RWPE2 (cell line): Measurements from ENCODE around the gene MIGA1.
A peak's percentile ranks its signal among the peaks of the same experiment; 100 is the strongest.

Source experiments
- ATAC-seq: fragments of 200-7000 bp; cut with Tn5 transposase; 3 replicates; pipeline ENCODE4 v1.9.1; 2021; ENCODE audit warnings: low read depth
- DNase-seq: peaks from one replicate; pipeline ENCODE4 v3.0.0-alpha.2; 2020; ENCODE audit warnings: low spot score
- H3K27ac ChIP-seq: fragments of 450-650 bp; 2 replicates; pipeline ENCODE4 v1.5.1; 2017; ENCODE audit warnings: mild to moderate bottlenecking; ENCODE audit not compliant: poor library complexity, severe bottlenecking
- H3K27me3 ChIP-seq: fragments of 250-450 bp; sonication (Bioruptor Pico); 2 replicates; pipeline ENCODE4 v1.5.1; 2021; ENCODE audit warnings: mild to moderate bottlenecking, moderate library complexity; ENCODE audit not compliant: insufficient read depth, poor library complexity, severe bottlenecking
- H3K36me3 ChIP-seq: fragments of 250-450 bp; sonication (Bioruptor Pico); 2 replicates; pipeline ENCODE4 v1.5.1; 2020; ENCODE audit warnings: low read depth, mild to moderate bottlenecking, moderate library complexity
- H3K4me1 ChIP-seq: fragments of 250-450 bp; sonication (Bioruptor Pico); 2 replicates; pipeline ENCODE4 v1.5.1; 2021; ENCODE audit warnings: mild to moderate bottlenecking, moderate library complexity; ENCODE audit not compliant: insufficient read depth, poor library complexity, severe bottlenecking
- H3K4me3 ChIP-seq: fragments of 250-450 bp; sonication (Bioruptor Pico); 2 replicates; pipeline ENCODE4 v1.5.1; 2021; ENCODE audit warnings: mild to moderate bottlenecking, moderate library complexity; ENCODE audit not compliant: severe bottlenecking
- H3K9me3 ChIP-seq: fragments of 250-450 bp; sonication (Bioruptor Pico); 2 replicates; pipeline ENCODE4 v1.5.1; 2021; ENCODE audit warnings: mild to moderate bottlenecking, moderate library complexity; ENCODE audit not compliant: severe bottlenecking
- TF ChIP-seq, protein P1 (sequence below): fragments of 450-650 bp; IDR thresholded peaks from one replicate; pipeline ENCODE4 v1.5.1; 2017; ENCODE audit warnings: mild to moderate bottlenecking, moderate library complexity; ENCODE audit not compliant: poor library complexity, severe bottlenecking

MIGA1 gene, protein sequence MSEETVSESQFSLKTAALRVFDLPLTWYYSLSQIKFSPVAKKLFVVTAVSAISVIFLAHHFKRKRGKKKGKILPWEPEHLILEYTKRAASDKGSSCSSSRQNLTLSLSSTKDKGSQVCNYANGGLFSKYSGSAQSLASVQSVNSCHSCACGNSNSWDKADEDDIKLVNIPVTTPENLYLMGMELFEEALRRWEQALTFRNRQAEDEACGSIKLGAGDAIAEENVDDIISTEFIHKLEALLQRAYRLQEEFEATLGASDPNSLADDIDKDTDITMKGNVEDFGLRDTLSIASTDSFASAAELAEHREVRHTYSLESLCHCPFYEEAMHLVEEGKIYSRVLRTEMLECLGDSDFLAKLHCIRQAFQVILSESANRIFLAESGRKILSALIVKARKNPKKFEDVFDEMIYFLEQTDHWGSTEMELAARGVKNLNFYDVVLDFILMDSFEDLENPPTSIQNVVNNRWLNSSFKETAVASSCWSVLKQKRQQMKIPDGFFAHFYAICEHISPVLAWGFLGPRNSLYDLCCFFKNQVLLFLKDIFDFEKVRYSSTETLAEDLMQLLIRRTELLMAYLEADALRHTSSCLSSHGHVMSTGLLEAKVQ

DNA sequence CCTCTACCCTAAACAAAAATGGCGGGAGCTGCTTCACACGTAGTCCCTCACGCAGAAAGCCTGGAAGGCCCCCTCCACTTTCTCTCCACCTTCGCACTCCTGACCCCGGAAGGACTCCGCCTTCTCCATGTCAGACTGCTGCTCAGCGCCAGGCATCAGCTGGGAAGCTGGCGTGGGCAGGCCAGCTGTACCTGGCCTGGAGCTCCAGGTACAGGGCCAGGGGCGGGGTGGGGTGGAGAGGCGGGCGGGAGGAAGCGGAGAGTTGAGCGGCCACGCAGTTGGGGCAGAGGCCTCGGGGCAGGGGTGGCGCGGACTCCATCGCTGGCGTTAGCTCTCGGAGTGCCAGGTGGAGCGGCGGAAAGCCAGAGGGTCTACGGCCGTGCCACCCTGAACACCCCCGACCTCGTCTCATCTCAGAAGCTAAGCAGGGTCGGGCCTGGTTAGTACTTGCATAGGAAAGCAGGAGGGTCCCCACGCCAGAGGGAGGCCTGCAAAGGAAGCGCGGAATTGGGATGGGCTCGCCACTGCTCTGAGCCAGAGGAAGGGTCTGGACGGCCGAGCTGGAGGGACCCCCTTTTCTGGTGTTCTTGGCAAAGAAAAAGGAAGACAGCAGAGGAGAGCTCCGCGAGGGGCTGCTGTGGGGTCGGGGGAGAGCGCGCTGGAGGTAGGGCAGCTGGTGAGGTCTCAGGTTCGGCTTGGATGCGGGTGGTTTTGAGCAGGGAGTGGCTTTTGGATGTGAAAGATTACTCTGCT lies at the start of gene MIGA1:
TSS of gene MIGA1 (plus strand) at position 121 of the 753 bp plus-strand sequence. CDS start 3,604 bp downstream, outside the sequence.
- TF ChIP-seq, protein P1, sequence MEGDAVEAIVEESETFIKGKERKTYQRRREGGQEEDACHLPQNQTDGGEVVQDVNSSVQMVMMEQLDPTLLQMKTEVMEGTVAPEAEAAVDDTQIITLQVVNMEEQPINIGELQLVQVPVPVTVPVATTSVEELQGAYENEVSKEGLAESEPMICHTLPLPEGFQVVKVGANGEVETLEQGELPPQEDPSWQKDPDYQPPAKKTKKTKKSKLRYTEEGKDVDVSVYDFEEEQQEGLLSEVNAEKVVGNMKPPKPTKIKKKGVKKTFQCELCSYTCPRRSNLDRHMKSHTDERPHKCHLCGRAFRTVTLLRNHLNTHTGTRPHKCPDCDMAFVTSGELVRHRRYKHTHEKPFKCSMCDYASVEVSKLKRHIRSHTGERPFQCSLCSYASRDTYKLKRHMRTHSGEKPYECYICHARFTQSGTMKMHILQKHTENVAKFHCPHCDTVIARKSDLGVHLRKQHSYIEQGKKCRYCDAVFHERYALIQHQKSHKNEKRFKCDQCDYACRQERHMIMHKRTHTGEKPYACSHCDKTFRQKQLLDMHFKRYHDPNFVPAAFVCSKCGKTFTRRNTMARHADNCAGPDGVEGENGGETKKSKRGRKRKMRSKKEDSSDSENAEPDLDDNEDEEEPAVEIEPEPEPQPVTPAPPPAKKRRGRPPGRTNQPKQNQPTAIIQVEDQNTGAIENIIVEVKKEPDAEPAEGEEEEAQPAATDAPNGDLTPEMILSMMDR, result no peak

DNA sequence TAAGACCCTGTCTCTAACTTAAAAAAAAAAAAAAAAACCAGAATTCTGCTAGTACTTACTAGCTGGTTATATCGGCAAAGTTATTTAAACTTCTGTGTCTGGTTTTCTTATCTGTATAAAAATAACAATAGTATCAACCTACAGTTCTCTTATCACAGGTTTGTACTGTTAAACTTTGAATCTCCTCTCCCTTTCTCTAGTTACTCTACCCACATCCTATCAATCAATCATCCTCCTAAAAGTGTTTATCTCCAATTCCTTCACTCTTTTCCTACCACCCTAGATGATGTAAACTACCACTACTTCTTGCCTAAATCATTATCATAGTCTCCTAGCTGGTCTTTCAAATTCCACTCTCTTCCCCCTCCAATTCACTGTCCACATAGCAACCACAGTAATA lies 47.4 kb upstream of the MIGA1 start:
- Histone ChIP-seq H3K27me3 (no peaks in the 10 kb centered on the region), H3K4me1 (no peaks in the 10 kb centered on the region), H3K4me3 (no peak overlapping the region), H3K9me3 (no peaks in the 10 kb centered on the region), H3K27ac (no peak overlapping the region), H3K36me3 (peaks cover 59% of the 10 kb centered on the region)
- TF ChIP-seq, protein P1, result no peak
- DNase-seq (no peak), ATAC-seq (no peak)

More for the DNA sequence above, at the start of gene MIGA1:
- H3K36me3 ChIP-seq, result peaks cover 18% of the 10 kb centered on the region
- no peaks in the 10 kb centered on the region for H3K9me3 ChIP-seq
- ATAC-seq (peak; percentile 97), DNase-seq (peak; percentile 92)
- H3K4me1 ChIP-seq, result peaks cover 10% of the 10 kb centered on the region
- H3K27ac ChIP-seq, result peak within 1 kb of the TSS; percentile 29
- H3K4me3 ChIP-seq, result peak within 1 kb of the TSS; percentile 77
- H3K27me3 ChIP-seq, result no peaks in the 10 kb centered on the region

DNA sequence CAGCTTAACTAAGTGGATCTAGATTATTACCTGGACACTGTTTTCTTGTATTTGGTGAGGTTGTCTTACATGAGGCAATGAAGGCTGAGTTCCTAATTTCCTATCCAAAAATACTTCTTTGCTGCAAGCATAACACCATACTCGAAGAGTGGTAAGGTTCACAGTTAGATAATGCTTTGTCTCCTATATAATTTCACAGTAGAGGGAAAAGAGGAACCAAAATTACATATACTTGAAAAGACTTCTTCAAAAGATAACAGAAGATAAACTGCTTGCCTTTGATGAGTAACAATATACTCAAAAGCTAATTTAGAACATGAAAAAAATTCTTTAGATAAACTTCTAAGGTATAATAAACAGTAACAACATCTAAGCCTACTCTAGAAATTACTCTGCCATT lies 40.2 kb upstream of the MIGA1 start:
- DNase-seq, result no peak
- TF ChIP-seq, protein P1, result no peak
- H3K36me3 ChIP-seq, result peaks cover 56% of the 10 kb centered on the region
- no peak for ATAC-seq
- H3K4me1 ChIP-seq, result no peaks in the 10 kb centered on the region
- H3K9me3 ChIP-seq, result no peaks in the 10 kb centered on the region
- H3K27me3 ChIP-seq, result no peaks in the 10 kb centered on the region
- H3K4me3 ChIP-seq, result no peak overlapping the region
- no peak overlapping the region for H3K27ac ChIP-seq

DNA sequence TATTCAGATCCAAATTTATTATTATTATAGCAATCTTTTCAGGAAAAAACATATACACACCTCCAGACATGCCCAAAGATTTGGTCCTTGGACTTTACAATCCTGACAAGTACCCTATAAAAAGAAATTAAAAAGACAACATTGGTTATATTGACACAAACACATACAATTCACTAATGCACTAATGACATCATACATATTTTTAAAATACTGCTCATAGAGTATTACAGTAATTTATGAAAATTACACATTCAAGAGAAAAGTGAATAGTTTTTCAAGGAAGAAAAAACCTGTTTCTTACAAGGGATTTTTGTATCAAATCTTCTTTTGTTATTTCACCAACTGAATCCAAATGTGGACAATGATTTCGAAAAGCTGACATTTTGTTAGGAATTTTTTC lies 38.1 kb upstream of the MIGA1 start:
- TF ChIP-seq, protein P1, result no peak
- ATAC-seq, result no peak
- Histone ChIP-seq H3K36me3 (peaks cover 52% of the 10 kb centered on the region), H3K27me3 (no peaks in the 10 kb centered on the region), H3K4me1 (no peaks in the 10 kb centered on the region), H3K4me3 (no peak overlapping the region), H3K9me3 (no peaks in the 10 kb centered on the region), H3K27ac (no peak overlapping the region)
- DNase-seq, result no peak
